GM13976 (cell line): ENCODE measurements around the gene ID1.
A peak's percentile ranks its signal among the peaks of the same experiment; 100 is the strongest.
"Not testable (repeated sequence)": the region's sequence is repeated elsewhere in the genome, so short reads cannot be mapped to it uniquely, and the experiment has no call there.

Experiments
- DNase-seq: peaks from one replicate; pipeline ENCODE4 v3.0.0; 2012; ENCODE audit warnings: low spot score
- in situ Hi-C: fragments of 300-500 bp; cut with MboI; formaldehyde crosslinking; loops from one replicate; pipeline ENCODE4 v1.12.0; 2022; ENCODE audit warnings: low sequenced_read_pairs, mixed read lengths, inconsistent platforms; ENCODE audit not compliant: unreplicated experiment
- TF ChIP-seq, protein P1 (sequence below): IDR thresholded peaks from 2 replicates; pipeline ENCODE4 v1.5.1; 2012; ENCODE audit warnings: borderline replicate concordance, mild to moderate bottlenecking; ENCODE audit not compliant: insufficient read depth; ENCODE audit errors: extremely low read depth, missing control alignments, control extremely low read depth

Gene ID1

DNA sequence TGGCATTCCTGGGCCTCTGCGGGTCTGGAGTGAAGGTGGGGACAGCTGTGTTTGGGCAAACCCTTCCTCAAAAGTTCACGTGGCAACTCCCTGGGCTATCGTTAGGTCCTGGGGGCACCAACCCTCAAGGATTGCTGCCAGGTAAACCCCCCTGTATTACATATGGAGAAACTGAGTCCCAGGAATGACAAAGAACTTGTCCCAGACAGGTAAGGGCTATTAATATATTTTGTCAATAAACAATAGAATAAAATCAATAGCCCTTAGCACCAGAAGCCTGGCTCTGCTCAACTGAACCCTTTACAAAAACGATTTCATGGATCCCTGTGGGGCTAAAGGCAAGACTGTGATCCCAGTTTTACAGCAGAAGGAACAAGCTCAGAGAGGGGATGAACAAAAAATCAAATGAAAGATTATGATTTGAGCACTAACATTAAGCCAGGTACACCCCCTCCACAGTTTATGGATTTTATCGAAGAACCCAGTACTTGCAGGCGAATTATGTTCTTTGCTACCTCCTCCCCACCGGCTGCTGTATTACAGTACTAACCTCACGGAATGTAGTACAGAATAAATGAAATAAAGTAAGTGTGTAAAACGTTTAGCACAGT lies 2.7 kb downstream of the ID1 start:
- no peak for DNase-seq
- in situ Hi-C loops = no loop called here
- TF ChIP-seq, protein P1, sequence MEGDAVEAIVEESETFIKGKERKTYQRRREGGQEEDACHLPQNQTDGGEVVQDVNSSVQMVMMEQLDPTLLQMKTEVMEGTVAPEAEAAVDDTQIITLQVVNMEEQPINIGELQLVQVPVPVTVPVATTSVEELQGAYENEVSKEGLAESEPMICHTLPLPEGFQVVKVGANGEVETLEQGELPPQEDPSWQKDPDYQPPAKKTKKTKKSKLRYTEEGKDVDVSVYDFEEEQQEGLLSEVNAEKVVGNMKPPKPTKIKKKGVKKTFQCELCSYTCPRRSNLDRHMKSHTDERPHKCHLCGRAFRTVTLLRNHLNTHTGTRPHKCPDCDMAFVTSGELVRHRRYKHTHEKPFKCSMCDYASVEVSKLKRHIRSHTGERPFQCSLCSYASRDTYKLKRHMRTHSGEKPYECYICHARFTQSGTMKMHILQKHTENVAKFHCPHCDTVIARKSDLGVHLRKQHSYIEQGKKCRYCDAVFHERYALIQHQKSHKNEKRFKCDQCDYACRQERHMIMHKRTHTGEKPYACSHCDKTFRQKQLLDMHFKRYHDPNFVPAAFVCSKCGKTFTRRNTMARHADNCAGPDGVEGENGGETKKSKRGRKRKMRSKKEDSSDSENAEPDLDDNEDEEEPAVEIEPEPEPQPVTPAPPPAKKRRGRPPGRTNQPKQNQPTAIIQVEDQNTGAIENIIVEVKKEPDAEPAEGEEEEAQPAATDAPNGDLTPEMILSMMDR = no peak

DNA sequence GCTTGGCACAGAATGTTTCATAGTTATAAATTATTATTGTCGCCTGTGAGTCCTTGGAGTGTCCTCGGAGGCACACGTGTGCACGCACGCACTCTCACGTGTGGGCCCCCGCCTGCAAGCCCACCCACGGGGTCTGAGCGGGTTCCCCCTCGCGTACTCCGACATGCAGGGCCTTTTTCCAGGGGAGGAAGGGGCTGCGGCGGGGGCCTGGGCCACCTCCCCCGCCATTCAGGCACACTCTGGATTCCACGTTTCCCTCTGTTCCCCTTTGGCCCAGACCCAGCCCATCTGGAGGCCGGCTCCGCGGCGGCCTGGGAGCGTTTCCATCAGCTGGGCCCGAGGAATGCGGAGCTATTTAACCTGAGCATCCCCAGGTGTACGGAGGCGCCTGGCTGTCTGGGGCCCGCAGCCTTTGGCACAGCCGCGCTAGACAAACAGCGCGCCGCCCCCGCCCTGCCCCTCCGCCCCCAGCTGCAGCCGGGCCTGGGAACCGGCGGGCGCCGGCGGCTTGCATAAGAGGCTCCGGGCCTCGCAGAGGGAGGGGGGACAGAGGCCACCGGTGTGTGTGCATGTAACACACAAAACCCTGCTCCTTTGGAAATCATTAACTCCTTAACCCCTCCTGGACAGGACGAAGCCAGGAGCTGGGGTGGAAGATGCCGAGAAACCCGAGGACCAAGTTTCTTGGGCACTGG lies 3.3 kb downstream of the ID1 start:
- no peak for DNase-seq
- in situ Hi-C loops = no loop called here
- TF ChIP-seq, protein P1 = no peak

DNA sequence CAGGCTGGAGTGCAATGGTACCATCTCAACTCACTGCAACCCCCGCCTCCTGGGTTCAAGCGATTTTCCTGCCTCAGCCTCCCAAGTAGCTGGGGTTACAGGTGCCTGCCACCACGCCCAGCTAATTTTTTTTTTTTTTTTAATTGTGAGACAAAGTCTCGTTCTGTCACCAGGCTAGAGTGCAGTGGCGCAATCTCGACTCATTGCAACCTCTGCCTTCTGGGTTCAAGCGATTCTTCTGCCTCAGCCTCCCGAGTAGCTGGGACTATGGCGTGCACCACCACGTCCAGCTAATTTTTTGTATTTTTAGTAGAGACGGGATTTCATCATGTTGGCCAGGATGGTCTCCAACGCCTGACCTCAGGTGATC lies 7.2 kb downstream of the ID1 start:
- not testable (repeated sequence) for DNase-seq
- in situ Hi-C loops = loop anchor here (5.0 kb wide), 1 partner anchor 45 kb away; no protein-coding TSS in a partner anchor

DNA sequence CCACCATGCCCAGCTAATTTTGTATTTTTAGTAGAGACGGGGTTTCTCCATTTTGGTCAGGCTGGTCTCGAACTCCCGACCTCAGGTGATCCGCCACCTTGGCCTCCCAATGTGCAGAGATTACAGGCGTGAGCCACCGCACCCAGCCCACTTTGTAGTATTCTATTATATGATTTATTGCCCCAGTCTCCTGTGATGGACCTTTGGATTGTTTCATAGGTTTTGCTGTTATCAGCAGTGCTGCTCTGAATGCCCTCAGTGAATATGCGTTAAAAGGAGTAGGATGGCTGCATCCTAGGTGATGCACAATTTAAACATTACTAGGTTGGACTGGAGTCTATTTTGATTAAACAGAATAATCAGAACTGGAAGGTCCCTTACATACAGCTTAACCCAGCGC lies 10.3 kb downstream of the ID1 start:
- in situ Hi-C loops = no loop called here
- TF ChIP-seq, protein P1 = no peak
- no peak for DNase-seq

DNA sequence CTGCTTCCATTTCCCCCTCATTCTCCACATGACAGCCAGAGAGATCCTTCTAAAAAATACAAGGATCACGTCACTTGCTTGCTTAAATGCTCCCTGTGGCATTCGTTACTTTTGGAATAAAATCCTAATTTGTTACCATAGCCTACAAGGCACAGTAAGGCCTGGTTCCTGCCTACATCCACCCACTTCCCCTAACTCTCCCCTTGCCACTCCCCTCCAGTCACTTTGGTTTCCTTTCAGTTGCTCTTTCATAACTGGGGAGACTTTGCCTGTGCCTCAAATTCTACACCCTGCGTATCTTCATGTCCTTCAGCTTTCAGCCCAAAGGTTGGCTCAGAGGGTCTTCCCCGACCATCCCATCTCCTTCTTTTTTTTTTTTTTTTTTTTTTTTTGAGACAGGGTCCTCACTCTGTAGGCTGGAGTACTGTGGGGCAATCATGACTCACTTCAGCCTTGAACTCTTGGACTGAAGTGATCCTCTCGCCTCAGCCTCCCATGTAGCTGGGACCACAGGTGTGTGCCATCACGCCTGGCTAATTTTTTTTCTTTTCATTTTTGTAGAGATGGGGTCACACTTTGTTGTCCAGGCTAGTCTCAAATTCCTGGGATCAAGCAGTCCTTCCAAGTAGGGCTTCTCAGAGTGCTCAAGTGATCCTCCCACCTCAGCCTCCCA lies 12.5 kb downstream of the ID1 start:
- in situ Hi-C loops = no loop called here

DNA sequence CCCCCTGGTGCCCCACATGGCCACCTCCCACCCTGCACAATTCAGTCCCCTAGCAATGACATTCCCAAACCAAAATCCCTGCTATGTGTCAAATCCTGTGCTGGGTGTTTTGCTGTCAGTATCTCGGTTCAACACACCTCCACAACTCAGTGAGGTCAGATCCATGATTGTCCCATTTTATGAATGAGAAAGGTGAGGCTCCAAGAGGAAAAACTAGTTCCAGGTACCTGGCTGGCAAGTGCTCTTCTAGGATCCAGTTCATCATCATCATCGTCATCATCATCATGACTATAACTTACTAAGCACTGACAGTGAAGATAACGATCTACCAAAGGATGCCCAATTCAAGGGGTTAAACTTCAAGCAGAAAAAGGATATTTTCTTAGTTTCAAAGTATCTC lies 15.2 kb downstream of the ID1 start:
- TF ChIP-seq, protein P1 = no peak

More for the DNA sequence above, 12.5 kb downstream of the ID1 start:
- DNase-seq = peak; percentile 64
- TF ChIP-seq, protein P1 = no peak

DNA sequence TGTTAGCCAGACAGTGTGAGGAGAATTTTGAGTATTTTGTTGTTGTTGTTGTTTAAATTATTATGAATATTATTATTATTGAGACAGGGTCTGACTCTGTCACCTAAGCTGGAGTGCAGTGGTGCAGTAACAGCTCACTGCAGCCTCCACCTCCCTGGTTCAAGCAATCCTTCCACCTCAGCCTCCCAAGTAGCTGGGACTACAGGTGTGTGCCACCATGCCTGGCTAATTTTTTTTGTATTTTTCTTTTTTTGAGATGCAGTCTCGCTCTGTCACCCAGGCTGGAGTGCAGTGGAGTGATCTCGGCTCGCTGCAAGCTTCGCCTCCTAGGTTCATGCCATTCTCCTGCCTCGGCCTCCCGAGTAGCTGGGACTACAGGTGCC lies 18.0 kb downstream of the ID1 start:
- in situ Hi-C loops, DNase-seq: not testable (repeated sequence)

More for the DNA sequence above, 15.2 kb downstream of the ID1 start:
- in situ Hi-C loops = no loop called here
- DNase-seq = no peak

DNA sequence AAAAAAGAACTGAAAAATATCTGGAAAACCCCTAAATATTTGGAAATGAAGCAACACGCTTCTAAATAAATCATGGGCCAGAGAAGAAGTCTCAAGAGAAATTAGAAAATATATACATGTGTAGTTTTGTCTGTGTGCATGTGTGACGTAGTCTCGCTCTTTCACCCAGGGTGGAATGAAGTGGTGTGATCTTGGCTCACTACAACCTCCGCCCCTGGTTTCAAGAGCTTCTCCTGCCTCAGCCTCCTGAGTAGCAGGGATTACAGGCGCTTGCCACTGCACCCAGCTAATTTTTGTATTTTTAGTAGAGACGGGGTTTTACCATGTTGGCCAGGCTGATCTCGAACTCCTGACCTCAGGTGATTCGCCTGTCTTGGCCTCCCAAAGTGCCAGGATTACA lies 21.4 kb downstream of the ID1 start:
- DNase-seq, in situ Hi-C loops: not testable (repeated sequence)

DNA sequence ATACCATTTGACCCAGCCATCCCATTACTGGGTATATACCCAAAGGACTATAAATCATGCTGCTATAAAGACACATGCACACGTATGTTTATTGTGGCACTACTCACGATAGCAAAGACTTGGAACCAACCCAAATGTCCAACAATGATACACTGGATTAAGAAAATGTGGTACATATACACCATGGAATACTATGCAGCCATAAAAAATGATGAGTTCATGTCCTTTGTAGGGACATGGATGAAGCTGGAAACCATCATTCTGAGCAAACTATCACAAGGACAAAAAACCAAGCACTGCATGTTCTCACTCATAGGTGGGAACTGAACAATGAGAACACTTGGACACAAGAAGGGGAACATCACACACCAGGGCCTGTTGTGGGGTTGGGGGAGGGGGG lies 23.0 kb downstream of the ID1 start:
- in situ Hi-C loops, DNase-seq: not testable (repeated sequence)
